ENCODE data around the gene BANK1.

BANK1 gene

GRCh38 chr4:101784957-101785356 is 5.6 kb upstream of the BANK1 start:
- H3K4me2 ChIP-seq (ENCODE audit: insufficient read depth, low read length) = no peak overlapping the region
- no peak for ATAC-seq (ENCODE audit: insufficient read depth, low read depth)

DNA sequence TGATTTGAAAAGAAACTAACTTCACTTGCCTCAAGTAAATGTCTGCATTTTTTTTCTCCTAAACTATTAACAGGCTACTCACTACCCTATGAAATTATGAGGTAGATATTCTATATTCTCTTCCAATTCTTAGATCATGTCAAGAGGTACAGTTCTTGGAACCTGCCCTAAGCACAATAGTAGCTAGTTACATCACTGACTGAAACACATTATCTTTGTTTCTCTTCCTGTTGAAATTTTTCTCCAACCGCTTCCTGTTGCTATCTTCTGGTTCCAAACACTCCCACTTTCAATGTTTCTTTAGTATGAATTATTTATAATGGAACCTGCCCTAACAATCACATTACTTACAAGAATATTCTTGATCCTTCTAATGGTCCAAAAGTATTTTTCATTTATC is 5.0 kb upstream of the BANK1 start:
- Histone ChIP-seq H3K4me3 (ENCODE audit: low read depth in 1 of 2, low read length in 2 of 2) (no peak overlapping the region), H3K4me1 (ENCODE audit: insufficient read depth, low read length) (peaks cover 8% of the 10 kb centered on the region), H3K27ac (ENCODE audit: low read length) (no peak overlapping the region), H3K27me3 (ENCODE audit: insufficient read depth, low read length, poor library complexity) (no peaks in the 10 kb centered on the region), H2AFZ (ENCODE audit: low read depth, low read length) (no peak overlapping the region), H3K36me3 (ENCODE audit: insufficient read depth, low read length) (no peaks in the 10 kb centered on the region), H3K9ac (ENCODE audit: low read depth, low read length) (no peak overlapping the region), H3K9me3 (ENCODE audit: insufficient read depth, low read length, severe bottlenecking) (no peaks in the 10 kb centered on the region), H3K79me2 (ENCODE audit: insufficient read depth, low read length) (no peaks in the 10 kb centered on the region), H3K4me2 (ENCODE audit: insufficient read depth, low read length) (no peak overlapping the region), H4K20me1 (ENCODE audit: insufficient read depth, low read length) (no peaks in the 10 kb centered on the region)
- DNase-seq (no peak), ATAC-seq (ENCODE audit: insufficient read depth, low read depth) (peak; percentile 55)
- TF ChIP-seq EZH2 (IDR thresholded peaks at IDR 0.05; ENCODE audit: borderline replicate concordance, low read depth, low read length, severe bottlenecking) (no peak), CTCF (IDR thresholded peaks at IDR 0.05; ENCODE audit: borderline replicate concordance, extremely low read depth, low read length, poor library complexity, severe bottlenecking) (no peak)

More at GRCh38 chr4:101784957-101785356, 5.6 kb upstream of the BANK1 start:
- peaks cover 8% of the 10 kb centered on the region for H3K4me1 ChIP-seq (ENCODE audit: insufficient read depth, low read length)
- no peak overlapping the region for H3K4me3 ChIP-seq (ENCODE audit: low read depth in 1 of 2, low read length in 2 of 2)
- no peak for DNase-seq
- no peak overlapping the region for H3K27ac ChIP-seq (ENCODE audit: low read length)
- TF ChIP-seq EZH2 (IDR thresholded peaks at IDR 0.05; ENCODE audit: borderline replicate concordance, low read depth, low read length, severe bottlenecking) = no peak
- TF ChIP-seq CTCF (IDR thresholded peaks at IDR 0.05; ENCODE audit: borderline replicate concordance, extremely low read depth, low read length, poor library complexity, severe bottlenecking) = no peak
- H3K27me3 ChIP-seq (ENCODE audit: insufficient read depth, low read length, poor library complexity) = no peaks in the 10 kb centered on the region
- H3K36me3 ChIP-seq (ENCODE audit: insufficient read depth, low read length) = no peaks in the 10 kb centered on the region
- H3K9ac ChIP-seq (ENCODE audit: low read depth, low read length) = no peak overlapping the region
- H3K79me2 ChIP-seq (ENCODE audit: insufficient read depth, low read length) = no peaks in the 10 kb centered on the region
- no peaks in the 10 kb centered on the region for H4K20me1 ChIP-seq (ENCODE audit: insufficient read depth, low read length)
- no peaks in the 10 kb centered on the region for H3K9me3 ChIP-seq (ENCODE audit: insufficient read depth, low read length, severe bottlenecking)
- 0 out of 2 replicates have a peak overlapping the region, but pooled peaks have one; percentile 15 for H2AFZ ChIP-seq (ENCODE audit: low read depth, low read length)

GRCh38 chr4:101787701-101788316 is 2.7 kb upstream of the BANK1 start:
- DNase-seq (no peak), ATAC-seq (ENCODE audit: insufficient read depth, low read depth) (no peak)
- no peak overlapping the region for H3K4me2 ChIP-seq (ENCODE audit: insufficient read depth, low read length)
- H3K27me3 ChIP-seq (ENCODE audit: insufficient read depth, low read length, poor library complexity) = no peaks in the 10 kb centered on the region
- peaks cover 8% of the 10 kb centered on the region for H3K4me1 ChIP-seq (ENCODE audit: insufficient read depth, low read length)
- TF ChIP-seq CTCF (IDR thresholded peaks at IDR 0.05; ENCODE audit: borderline replicate concordance, extremely low read depth, low read length, poor library complexity, severe bottlenecking) (no peak), EZH2 (IDR thresholded peaks at IDR 0.05; ENCODE audit: borderline replicate concordance, low read depth, low read length, severe bottlenecking) (no peak)
- no peak overlapping the region for H3K9ac ChIP-seq (ENCODE audit: low read depth, low read length)
- no peaks in the 10 kb centered on the region for H3K36me3 ChIP-seq (ENCODE audit: insufficient read depth, low read length)
- no peak overlapping the region for H3K27ac ChIP-seq (ENCODE audit: low read length)
- H2AFZ ChIP-seq (ENCODE audit: low read depth, low read length) = no peak overlapping the region
- no peak overlapping the region for H3K4me3 ChIP-seq (ENCODE audit: low read depth in 1 of 2, low read length in 2 of 2)
- H3K79me2 ChIP-seq (ENCODE audit: insufficient read depth, low read length) = no peaks in the 10 kb centered on the region
- no peaks in the 10 kb centered on the region for H4K20me1 ChIP-seq (ENCODE audit: insufficient read depth, low read length)
- H3K9me3 ChIP-seq (ENCODE audit: insufficient read depth, low read length, severe bottlenecking) = no peaks in the 10 kb centered on the region
